Inflammatory macrophage treated with lipopolysaccharide for 4 hours (primary cell): ENCODE results near the gene ENPEP.
"Not testable (repeated sequence)": the region's sequence is repeated elsewhere in the genome, so short reads cannot be mapped to it uniquely, and the experiment has no call there.

ENCODE experiments used
- DNase-seq: peaks from one replicate; pipeline ENCODE4 v3.0.0-alpha.2; 2020

Gene ENPEP

DNA sequence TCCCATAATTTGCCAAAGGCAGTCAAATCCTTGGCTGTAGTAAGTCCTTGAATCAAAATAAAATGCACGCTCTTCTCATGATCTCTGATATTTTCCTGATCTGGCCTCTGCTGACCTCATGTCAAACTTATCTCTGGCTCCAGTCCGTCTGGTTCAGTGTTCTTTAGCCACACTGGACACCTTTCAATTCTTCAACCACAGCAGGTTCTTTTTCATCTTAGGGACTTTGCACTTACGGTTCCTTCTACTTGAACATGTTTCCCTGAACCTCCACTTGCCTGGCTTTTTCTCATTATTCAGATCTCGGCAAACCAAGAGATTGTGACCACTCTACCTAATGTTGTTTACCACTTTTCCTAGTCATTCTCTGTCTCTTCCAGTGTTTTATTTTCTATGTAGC is 10.3 kb downstream of the ENPEP start:
- no peak for DNase-seq

DNA sequence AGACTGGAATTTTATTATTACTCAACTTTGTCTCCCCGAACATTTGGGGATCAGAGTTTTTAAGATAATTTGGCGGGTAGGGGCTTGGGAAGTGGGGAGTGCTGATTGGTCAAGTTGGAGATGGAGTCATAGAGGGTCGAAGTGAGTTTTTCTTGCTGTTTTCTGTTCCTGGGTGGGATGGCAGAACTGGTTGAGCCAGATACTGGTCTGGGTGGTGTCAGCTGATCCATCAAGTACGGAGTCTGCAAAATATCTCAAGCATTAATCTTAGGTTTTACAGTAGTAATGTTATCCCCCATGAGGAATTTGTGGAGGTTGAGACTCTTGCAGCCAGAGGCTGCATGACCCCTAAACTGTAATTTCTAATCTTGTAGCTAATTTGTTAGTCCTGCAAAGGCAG is 10.9 kb downstream of the ENPEP start:
- DNase-seq: not testable (repeated sequence)

DNA sequence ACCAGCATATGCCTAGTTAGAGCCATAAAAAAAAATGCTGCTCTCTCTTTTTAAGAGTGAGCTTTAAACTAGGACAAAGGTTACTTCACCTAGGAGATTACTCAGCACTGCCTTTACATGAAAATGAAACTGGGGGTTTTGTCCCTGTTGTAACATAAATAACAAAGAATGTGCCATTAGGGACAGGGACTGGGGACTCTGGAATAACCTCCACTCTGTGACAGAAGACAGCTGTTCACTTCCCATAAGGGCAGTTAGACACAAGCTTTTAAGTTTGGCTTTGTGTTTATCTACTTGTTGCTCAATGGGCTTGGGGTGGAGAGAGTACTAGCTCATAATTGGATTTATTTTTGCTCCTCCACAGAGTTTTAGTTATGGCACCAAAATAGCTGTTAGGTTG is 11.9 kb downstream of the ENPEP start:
- peak; percentile 33 for DNase-seq

DNA sequence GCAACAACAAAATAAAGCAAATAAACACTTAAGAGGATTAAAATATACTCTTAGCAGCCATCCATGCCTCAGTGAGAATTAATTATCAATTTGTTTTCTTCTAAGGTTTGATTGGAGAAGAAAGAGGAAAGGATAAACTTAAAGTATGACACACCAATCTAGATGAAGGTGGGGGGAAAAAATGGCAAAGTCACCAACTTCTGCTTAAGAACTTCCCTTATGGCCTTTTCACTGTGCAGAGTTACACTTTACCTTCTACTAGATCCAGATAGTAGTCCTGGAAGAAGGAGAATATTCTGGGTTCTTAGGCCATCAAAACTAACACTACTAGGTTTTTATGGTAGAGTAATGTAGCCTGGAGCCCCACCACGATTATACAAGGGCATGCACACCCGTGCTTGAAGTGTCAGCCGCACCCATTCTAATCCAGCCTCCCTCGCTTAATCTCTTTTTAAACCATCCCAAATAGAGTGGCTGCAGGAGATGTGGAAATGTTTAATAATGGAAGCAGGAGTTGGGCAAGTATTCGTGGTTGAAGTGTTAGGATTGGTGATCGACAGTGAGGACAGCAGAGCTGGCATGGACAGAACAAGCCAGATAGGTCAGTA is 14.1 kb downstream of the ENPEP start:
- DNase-seq: no peak

DNA sequence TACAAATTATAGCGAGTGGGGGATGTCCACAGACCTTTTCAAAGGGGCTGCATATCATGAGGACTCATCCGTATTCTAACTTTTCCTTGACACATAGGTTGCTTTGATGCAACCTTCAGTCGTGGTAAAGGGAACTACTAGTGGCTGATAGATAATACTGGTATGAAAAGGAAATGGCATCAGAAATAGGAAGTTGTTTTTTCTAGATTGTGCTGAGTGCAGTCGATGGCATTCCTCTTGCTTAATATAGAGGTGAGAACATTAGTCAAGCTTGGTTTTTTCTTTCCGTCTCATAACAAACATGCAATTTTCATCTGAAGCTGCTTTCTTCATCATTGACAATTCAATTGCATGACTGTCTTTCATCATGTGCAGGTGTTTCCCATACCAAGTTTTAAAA is 16.6 kb downstream of the ENPEP start:
- peak; percentile 78 for DNase-seq

DNA sequence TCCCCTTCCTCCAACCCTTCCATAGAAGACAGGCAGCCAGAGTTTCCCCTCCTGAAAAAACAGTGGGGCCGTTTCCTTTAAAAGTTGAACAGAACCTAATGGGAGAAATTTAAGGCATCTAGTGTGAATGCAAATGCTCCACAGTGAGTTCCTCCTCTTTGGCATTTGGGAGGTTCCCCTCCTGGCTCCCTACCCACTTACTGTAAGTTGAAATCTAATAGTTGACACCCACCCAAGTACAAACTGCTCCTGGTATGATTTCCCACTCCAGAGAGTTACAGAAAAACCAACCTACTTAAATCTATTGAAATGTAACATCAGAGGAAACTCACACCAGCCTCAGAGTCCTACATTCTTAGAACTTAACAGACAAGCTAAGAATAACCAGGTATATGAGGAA is 17.6 kb downstream of the ENPEP start:
- no peak for DNase-seq

DNA sequence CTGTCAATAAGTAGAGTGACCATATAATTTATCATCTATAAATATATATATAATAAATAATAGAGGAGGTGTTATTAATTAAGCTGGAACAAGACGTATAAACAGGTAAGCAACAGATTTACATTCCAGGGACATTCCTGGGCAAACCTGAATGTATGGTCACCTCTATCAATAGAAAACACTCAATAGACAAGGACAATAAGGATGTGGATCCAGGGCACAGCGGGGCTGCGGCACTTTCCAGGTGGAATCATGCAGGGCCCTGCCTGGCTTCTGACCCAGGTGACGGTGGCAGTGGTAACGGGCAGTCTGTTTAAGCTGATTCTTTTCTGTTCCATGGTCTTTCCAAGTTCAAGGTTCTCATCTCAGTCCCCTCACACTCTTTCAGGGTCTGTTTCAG is 22.5 kb downstream of the ENPEP start:
- no peak for DNase-seq

DNA sequence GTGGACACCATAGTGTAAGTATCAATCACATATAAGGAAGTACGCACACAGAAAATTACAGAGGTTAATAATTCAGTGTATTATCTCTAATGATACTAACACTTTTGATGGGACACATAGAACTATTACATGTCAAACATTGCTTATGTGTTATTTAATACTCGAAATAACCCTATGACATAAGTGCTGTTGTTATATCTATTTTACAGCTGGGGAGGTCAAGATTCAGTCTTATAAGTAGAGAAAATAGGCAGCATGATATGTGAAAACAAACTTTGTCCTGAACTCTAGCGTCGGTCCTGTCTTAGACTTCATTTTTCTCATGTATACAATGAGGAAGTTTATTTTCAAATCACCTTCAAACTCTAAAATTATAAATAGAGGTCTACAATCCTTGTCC is 23.2 kb downstream of the ENPEP start:
- no peak for DNase-seq

DNA sequence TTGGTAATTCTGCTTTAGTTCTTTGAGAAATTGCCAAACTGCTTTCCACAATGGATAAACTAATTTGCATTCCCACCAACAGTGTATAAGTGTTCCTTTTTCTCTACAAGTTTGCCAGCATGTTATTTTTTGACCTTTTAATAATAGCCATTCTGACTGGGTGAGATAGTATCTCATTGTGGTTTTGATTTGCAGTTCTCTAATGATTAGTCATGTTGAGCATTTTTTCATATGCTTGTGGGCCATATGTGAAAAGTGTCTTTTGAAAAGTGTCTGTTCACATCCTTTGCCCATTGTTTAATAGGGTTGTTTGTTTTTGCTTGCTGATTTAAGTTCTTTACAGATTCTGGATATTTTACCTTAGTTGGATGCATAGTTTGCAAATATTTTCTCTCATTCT is 25.9 kb downstream of the ENPEP start:
- DNase-seq: no peak

DNA sequence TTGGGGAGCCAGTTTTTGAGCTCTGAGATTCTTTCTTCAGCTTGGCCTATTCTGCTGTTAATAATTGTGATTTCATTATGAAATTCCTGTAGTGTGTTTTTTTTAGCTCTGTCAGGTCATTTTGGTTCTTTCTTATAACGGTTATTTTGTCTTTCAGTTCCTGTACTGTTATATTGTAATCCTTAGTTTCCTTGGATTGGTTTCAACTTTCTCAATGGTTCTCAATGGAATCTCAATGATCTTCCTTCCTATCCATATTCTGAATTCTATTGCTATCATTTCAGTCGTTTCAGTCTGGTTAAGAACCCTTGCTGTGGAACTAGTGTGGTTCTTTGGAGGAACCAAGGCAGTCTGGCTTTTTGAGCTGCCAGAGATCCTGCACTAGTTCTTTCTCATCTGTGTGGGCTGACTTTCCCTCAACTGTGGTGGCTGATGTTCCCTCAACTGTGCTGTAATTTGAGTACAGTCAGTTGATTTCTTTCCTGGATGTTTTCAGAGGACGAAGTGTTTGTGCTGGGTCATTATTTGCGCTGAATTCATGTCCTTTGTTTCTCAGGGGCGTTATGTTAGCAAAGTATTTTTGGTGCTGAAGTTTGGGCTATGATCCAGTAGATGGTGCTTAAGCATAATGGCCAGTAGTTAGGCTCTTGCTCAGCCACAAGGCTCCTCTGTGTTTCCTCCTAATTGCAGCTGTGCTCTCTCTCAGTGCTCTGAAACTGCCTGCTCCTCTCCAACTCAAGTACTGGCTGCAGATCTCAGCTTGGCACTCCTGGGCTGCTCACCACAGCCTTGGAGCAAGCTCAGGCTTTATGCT is 27.5 kb downstream of the ENPEP start:
- no peak for DNase-seq

DNA sequence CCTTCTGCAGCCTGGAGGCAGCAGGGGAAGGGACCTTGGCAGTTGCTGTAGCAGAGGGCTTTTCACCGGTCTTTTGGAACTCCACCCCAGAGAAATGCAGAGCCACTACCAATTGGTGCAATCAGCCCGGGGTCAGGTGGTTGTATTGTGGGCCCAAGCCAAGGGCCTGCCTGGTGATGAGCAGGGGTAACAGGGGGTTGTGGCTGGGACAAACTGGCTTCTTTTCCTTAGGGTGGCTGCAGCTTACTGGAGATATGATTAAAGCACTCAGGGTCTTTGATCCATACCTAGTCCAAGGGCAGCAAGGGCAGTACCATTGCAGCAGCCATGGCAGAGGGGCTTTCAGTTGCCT is 28.1 kb downstream of the ENPEP start:
- no peak for DNase-seq

DNA sequence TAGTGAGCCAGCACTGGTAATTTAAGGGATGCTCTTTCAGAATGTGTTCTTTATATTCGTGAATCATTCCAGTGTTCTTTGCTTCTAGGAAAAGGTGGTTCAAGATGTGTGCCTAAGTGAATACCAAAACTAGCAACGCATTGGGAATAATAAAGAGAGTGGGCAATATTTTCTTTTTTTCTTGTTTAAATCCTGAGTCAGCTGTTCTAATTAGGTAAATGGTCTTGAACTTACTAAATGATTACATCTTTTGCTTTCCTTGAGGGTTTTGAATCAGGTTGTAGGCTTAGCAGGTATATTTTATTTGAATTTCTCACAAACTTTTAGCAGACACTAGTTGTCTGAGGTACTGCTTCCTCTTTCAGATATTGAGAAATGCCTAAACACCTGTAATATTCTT is 29.5 kb downstream of the ENPEP start:
- no peak for DNase-seq

DNA sequence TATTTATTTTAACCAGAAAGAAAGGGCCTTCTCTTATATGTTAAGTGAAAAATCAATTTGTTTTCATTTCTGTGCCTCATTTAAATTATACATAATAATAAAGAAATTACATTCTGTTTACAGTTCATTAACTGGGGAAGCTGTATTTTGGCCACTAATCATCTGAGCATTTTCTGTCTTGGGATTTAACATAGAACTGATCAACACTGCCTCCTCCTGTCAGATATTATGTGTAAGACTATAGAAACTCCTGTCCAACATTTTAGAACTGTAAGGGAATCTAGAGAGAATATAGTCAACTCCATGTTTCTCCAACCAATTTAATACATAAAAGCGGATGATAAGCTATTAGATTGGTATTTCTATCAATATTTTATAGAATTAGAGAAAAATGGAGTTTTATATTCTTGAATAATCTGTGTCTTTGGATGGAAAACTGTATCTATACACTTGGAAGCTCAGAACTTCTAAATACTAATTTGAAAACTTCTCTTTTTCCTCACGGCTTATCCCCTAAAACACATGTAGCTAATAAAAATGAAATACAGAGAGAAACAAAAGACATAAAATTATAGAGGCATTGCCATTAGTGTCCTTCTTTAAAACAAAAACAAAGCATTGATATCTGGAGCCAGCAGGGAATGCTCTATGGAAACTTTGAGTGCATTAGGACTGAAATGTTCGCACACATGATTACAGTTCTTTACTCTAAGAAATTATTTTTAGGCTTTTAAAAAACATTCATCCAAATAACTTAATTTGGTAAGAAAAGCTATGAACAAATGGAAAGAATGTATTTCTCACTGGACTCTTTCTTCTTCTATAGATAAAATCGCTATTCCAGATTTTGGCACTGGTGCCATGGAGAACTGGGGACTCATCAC is 33.1 kb downstream of the ENPEP start:
- DNase-seq: peak; percentile 25

DNA sequence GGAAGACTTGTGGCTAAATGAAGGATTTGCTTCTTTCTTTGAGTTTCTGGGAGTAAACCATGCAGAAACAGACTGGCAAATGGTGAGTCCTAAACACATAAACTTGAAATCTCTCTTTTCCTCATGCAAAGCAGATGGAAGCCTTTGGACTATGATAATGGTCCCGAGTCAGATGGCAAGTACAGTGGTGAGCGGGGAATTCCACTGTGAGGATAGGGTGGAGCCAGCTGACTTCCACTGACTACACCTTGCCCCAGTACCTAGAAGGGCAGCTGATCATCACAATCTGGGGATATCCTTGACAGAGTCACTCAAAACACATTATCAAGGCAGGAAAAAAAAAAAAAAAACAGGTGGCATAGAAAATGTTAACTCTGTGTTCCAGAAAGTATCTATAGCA is 34.3 kb downstream of the ENPEP start:
- no peak for DNase-seq

DNA sequence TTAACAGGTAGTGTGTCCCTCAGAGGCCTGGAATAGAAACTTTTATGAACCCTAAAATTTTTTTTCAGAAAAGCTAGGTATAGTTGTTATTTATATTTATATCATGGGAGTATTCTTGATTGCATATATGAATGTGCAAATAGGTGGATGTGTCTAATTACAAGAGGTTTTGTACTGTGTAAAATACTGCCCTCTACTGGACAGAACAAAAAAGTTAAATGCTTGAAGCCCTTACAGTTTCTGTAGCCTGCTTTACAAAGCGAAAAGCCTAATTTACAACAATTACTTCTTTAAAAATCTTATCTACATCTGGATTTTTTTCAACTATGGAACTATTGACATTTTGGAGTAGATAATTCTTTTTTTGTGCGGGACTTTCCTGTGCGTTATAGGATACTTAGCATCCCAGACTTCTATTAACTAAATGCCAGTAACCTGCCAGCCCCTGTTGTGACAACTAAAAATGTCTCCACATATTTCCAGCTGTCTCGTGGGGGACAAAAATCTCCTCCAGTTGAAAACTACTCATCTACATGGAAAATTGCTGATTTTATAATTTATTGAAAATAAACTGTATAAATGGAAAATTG is 35.1 kb downstream of the ENPEP start:
- peak; percentile 66 for DNase-seq

DNA sequence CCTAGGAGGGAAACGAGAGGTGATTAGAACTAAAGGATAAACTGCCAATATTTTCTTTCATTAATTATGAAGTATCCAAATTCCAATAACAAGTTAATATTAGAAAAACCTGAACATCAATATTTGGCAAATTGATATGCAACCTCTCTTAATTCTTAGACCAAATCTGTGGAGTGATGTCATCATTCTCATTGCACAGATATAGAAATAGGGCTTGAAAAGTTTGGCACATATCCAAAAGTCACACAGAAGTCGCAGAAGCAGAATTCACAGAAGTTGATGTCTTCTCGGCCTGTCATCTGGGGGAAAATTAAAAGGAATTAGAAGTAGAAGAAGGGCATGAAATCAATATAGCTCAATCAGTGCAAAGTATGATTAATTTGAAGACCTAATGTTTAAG is 36.9 kb downstream of the ENPEP start:
- DNase-seq: no peak

DNA sequence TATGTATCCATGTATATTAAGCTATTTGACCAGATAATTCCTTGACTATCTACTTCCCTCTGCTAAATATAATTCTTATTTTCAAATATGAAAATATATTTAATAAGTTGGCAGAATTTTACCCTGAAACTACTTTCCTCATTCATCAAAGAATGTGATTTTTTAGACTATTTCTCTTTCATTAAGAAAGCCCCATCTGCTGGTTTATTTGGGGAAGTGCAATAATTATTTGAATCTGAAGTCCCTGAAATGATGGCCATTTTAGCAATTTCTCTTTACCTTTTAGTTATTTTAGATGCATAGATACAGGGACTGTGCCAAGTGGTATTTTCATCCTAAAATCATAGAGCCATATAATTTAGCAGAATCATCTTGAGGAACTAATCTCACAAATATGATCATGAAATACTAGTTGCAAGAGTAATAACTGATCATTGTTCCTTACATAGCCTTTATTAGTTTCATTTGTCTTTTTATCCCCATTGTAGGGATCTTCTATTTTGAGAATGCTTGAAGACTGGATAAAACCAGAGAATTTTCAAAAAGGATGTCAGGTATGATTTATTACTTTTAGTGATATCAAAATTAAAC is 39.0 kb downstream of the ENPEP start:
- DNase-seq: peak; percentile 59

DNA sequence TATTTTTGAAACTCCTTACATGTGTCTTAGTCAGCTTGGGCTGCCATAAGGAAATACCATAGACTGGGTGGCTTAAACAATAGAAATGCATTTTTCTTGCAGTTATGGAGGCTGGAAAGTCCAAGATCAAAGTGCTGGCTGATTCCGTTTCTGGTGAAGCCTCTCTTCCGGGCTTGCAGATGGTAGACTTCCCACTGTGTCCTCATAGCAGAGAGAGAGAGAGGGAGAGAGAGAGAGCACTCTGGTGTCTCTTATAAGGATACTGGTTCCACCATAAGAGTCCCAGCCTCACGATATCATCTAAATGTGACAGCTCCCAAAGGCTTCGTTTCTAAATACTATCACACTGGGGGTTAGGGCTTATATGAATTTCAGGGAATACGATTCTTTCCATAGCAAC is 39.7 kb downstream of the ENPEP start:
- peak; percentile 27 for DNase-seq

DNA sequence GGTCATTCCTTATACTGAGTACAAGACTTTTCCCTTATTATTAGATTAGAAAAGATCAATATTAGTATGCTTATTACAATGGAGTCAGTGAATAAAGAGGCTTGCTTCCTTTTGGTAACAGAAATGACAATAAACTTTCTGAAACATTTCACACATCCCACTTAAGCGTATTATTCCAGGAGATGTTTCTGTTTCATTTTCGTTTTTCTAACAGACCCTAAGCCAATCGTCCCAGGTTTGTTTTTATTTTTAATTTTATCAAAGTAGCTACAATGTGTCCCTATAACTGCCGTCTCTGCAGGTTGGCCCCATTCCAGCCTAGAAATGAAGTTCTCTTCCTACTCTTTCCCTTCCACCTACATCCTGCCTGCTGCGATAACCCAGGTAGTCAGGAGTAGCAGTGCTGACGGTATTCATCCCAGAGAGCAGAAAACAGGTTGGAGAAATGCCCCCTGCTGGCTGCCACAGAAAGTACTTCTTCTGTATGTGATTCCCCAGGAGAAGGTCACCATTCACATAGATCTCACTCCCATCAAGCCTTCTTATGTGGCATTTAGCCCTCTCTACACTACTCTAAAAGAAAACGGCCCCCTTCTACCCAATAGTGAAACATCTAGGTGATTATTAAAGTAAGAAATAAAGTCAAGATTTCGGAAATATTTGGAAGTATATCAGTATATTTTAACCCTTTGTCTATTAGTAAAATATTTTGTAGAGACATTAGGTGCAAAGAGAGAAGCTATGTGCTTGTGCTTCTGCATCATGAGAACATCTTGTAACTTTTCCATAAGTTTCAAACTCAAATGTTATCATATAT is 40.4 kb downstream of the ENPEP start:
- peak; percentile 60 for DNase-seq

DNA sequence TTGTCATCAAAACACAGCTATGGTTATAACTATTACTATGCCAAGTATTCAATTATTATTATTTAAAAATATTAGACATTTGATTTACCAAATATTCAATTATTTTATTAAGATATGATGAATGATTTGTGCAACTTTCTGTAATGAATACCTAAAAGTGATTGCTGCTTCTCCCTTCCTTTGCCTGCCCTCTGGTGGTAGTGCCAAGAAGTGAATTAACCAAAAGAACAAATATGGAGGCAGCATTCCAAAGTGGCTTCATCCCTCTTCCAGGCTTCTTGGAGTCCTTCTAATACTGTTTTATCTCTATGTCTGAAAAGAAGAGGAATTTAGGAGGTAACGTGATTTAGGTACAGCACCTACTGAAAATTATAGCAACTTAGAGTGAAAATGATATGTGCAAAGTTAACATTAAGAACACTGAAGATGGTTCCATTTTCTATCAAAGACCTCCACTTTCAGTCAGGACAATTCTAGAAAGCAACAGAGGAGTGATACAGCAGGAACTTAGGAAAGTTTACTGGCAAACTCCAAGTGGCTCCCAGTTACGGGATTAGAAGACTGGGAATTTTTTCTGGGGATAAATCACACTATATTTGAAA is 43.0 kb downstream of the ENPEP start:
- peak; percentile 27 for DNase-seq

DNA sequence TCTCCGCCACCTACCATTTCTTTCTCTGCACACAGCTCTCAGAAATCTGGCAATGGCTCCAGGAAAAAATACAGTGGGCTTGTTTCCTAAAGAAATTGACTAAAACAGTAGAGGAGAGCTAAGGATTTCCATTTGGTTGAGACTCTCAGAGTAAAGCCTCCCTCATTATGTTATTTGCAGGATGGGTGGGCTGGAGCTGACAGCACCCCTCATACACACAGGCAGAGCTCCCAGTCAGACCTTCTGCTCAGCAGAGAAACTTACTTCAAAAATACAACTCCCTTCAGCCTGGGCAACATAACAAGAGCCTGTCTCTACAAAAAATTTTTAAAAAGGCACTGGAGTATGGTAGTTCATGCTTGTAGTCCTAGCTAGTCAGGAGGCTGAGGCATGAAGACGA is 44.9 kb downstream of the ENPEP start:
- no peak for DNase-seq

DNA sequence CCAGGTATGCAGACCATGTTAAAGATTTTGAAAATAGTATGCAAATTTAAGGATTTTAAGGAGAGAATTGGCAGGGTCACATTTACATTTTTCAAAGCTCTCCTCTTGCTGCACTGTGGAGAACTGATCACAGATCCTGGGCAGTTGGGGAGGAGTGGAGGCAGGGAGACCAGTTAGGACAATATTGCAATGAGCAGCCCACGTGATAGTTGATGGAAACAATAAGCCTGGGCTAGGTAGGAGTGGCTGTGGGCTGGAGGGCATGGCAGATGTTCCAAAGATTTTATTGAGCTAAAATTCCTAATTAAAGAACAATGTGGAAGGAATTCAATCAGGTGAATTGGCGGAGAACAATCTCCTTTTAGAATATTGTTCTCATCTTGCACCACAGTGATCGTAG is 50.6 kb downstream of the ENPEP start:
- no peak for DNase-seq
